GM19455 (cell line): ENCODE measurements around the gene SLC38A10.

Source experiments
- ATAC-seq: cut with Tn5 transposase; IDR thresholded peaks from one replicate; pipeline ENCODE4 v1.9.1; 2021; ENCODE audit not compliant: unreplicated experiment

SLC38A10 gene

DNA sequence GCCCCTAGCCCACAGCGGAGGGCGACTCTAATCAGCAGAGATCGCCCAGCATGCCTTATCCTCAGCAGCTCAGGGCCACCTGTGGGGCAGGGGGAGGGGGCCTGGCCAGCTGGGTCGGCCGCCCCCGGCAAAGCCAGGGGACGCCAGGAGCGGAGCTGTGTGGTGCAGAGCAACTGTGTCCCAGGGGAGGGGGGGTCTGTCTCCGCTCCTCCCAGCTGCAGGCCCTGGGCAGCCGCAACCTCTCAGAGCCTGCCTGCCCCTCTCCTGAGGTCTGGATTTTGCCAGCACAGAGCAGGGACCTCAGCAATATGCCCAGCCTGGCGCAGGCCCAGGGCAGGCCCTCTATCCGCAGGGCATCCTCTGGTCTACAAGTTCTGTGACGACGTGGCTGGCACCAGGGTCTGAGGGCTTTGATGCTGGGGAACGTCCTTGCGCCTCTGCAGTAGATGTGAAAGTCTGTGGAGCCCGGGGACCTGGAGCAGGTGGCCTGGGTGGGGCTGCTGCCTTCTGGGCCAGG, 36.5 kb upstream of the SLC38A10 start:
- ATAC-seq, result no peak

DNA sequence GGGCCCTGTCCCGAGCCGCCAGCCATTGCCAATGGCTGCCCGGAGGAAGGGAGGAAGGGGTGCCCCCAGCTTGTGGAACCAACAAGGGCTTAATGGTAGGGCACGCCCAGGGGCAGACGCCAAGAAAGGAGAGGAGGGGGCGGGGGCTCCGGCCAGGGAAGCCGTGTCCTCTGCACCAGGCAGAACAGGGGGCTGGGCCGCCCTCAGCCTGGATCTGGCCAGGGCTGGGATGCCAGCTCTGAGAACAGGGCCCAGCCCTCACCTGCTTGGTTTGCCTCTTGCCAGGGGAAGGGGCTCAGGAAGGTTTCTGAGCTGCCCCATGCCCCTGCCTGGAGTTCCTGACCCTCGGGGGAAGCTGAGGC, 35.8 kb upstream of the SLC38A10 start:
- ATAC-seq, result no peak

DNA sequence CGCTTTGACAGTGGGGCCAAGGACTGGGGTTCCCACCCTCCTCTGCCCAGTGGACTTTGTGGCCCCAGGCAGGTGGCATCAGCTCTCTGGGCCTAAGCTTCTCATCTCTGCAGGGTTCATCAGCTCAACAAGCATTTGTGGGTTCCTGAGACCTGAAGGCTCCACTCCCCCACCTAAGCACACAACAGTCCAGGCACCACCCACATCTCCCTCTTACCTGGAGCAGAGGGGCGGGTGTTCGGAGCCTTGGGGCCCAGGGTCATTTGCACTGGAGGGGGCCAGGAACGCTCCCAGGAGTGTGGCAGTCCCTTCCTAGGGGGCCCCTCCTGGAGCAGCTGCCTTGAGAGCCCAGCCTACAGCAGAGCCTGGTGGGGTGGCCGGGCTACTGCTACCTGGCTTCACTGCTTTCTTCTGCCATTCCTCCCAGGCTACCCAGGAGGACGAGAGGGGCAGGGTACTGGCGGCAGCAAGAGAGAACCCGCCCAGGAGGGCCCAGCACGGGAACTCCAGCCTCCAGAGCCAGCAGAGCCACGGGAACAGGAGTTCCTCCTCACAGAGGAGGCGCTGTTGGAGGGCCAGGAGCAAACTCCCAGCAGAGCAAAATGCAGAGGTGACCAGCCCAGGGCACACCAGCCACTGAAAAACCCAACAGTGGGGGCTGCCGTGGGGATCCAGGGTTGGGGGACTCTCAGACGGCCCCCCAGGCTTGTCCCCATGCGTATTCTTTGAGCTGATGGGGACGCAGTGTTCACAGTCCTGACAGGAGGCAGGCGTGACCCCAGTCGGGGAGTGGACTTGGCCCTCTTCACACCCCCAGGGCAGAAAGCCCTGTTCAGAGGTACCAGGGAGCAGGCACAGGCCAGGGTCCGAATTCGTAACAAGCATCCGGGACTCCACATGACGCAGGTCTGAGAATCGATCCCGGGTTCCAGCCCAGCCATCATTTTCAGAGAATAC, 35.1 kb upstream of the SLC38A10 start:
- no peak for ATAC-seq

DNA sequence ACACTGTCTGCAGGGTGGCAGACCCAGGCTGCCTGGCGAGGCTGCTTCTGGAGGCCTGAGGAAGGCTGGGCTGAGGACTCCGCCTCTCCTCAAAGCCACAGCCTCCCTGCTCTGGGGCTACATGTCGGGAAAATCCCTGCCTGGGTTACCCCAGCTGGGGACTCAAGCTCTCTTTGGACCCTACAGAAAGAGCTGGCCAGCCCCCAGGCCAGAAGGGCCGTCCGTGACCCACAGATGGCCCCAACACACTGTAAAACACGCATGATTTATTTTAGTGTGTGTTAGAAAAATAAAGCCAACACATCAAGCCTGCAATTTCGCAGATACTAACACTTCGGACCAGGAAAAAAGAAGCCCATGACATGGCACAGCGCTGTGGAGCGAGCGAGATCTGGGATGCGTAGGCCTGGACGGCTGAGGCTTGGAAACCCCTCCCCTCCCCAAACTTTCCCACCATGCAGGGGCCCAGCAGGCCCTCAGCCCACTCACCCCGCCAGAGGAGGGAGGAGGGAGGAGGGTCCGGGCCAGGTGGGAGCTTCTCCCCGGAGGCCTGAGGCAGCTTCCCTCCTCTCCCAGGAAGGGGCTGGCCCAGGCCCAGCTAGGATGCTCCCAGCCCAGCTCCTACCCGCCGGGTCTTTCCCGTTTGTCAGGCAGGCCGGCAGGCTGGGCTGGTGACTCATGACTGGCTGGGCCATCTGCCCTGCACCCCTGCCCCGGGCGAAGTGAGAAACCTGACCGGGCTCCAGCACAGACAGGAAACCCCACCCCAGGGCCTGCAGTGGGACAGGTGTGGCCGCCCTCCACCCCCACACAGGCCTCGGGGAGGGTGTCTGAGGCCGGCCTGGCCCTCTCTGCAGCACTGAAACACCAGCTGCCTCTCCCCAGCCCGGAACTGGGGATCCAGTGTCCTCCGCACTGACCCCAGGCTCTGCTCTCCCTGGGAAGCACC, 34.1 kb upstream of the SLC38A10 start:
- no peak for ATAC-seq

DNA sequence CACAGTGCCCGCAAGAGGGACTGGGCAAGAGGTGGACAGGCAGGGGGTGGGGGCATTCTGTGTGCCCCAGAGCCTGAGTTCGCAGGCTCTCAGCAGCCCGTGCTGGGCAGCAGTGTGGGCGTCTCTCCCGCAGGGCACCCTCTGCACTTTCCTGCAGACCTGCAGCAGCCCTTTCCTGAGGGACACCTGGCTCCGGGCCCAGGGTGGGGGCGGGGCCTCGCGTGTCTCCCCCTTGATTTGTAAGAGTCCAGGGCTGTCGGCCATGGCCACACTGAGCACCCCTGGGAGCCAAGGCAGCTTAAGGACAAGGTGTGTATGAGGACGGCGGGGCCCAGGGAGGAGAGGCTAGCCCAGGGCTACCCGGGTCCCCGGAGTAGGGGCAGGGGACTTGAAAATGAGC, 33.4 kb upstream of the SLC38A10 start:
- ATAC-seq, result no peak

DNA sequence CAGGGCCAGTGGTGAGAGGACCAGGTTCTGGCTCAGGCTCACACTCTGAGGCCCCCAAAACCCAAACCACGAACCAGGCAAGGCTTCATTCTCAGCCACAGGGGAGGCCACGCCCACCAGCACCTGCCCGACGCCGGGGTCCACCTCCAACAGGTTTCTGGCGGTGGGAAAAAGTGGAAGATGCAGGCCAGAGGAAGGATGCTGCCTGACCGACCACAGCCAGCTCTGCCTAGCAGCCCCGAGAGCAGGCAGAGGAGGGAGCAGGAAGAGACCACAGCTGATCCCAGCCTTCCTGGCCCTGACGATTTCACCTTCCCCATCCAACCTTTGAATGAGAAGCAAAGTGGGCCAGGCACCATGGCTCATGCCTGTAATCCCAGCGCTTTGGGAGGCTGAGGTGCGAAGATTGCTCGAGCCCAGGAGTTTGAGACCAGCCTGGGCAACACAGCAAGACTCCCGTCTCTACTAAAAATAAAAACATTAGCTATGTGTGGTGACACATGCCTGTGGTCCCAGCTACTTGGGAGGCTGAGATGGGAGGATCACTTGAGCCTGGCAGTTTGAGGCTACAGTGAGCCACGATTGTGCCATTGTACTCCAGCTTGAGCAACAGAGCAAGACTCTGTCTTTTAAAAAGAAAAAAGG, 30.7 kb upstream of the SLC38A10 start:
- ATAC-seq, result no peak

DNA sequence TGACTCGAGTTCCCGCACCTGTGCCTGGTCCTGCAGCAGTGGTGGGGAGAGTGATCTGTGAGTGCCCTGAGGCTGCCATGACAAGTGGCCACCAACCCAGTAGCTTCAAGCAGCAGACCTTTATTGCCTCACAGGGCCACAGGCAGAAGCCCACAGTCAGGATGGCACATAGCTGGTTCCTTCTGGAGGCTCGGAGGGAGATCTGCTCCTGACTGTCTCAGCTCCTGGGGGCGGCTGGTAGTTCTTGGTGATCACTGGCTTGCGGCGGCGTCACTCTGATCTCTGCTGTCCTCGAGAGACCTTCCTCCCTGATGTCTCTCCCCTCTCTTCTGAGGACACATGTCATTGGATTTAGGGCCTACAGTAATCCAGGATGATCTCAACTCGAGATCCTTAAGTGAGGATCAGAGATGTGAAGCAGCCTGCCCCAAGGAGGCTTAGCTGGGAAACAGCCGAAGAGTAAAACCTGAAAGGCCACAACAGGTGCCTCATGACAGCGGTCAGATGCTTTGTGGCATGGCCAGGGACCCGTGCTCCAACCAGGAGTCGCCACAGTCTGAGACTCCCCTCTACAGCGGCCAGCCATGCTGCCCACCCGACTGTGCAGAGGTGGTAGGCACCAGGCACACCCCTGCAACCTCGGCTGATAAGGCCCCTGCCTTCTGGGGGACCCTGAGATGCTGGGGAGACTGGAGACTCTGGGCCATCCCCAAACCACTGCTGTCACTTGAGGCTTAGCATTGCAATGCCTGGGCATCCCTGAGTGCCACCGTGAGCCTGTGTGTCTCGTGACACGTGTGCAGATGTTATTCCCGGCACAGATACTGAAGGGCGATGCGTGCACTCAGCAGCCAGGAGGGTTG, 30.0 kb upstream of the SLC38A10 start:
- no peak for ATAC-seq

DNA sequence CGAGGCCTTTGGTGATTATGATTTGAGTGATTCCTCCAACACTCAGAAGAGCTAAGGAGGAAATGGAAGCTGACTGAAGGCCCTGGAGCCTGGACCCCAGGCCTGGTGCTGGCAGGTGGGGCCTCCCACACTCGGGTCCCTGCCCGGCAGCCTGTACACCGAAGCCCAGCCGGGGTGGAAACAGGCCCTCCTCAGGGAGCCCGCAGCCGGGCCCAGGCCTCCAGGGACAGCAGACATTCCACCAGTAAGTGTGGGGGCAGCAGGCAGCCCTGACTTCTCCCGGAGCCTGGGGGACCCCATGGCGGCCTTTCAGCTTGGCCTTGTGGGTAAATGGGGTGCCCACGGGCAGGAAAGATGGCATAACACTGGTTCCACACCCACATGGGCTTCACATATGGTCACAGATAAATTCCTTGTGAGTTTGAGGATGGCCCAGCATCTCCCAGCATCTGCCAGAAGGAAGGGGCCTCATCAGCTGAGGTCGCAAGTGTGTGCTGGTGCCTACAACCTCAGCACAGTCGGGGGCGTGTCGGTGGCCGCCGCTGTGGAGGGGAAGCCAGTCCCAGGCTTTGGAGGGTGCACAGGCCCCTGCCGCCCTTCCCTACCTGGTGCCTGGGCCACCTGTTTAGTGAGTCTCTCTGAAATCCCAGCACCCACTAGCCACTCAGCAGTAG, 29.2 kb upstream of the SLC38A10 start:
- no peak for ATAC-seq

DNA sequence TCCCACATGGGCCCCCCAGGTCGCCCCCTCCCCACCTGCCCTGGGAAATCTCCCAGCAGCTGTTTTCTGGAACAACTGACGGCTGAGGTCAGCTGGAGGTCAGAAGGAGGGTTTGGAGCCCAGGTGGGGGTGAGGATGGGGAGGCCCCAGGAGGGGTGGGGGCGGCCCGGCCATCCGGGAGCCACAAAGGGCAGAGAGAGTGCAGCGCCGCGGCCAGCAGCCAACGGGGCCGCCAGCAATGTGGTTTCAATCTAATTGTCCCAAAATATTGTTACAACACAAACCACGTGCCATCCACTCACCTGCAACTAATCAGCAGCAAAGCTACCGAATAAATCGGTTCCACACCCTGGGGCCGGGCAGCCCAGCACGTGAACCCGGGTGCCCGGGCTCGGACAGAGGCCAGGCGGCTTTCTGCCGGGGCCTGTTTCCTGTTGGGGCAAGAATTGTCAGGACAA, 28.3 kb upstream of the SLC38A10 start:
- no peak for ATAC-seq

DNA sequence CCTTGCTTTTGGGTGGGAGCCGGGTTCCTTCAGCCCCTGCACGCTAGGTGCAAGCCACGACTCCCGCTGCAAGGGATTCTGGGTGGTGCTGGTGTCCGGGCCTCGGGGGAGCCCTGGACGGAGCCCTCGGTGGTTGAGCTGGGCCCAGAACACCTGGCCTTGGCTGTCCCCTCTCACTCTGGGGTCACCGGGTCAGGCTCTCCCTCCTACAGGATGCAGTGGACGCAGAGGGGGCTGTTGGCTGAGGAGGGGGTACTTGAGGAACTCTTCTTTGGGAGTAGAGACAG, 27.9 kb upstream of the SLC38A10 start:
- ATAC-seq, result no peak

DNA sequence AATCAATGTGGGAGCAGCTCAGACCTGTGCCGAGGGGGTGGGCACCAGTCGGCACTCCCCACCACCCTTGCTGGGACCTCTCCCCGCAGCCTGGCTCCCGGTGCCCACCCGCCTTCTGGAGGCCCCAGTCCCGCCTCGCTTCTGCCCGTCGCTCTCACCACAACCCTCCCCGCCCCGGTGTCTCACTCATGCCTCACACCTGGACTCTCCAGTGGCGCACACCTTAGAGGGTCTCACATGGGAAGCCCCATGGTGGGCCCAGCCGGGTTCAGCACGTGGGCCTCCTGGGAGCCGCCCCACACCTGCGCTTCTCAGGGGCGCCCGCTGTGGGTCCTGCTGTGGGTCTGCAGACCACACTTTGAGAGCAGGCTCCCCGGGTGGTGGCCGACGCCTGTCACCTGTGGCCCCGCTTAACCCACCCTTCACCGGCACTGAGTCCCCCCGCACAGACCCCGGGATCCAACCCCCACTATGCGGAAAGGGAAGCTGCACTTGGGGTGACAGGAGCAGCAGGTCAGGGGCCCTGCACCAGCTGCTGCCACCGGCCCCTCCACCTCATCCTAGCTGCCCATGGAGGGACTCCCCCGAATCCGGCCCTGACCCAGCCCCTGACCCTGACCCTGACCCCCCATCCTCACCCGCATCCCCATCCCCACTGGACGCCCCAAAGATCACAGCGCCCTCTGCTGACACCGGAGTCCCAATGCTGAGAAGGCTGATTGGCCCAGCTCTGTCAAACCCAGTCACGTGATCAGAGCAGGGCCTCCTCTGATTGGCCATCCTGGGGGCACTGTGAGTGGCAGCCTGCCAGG, 27.4 kb upstream of the SLC38A10 start:
- no peak for ATAC-seq

DNA sequence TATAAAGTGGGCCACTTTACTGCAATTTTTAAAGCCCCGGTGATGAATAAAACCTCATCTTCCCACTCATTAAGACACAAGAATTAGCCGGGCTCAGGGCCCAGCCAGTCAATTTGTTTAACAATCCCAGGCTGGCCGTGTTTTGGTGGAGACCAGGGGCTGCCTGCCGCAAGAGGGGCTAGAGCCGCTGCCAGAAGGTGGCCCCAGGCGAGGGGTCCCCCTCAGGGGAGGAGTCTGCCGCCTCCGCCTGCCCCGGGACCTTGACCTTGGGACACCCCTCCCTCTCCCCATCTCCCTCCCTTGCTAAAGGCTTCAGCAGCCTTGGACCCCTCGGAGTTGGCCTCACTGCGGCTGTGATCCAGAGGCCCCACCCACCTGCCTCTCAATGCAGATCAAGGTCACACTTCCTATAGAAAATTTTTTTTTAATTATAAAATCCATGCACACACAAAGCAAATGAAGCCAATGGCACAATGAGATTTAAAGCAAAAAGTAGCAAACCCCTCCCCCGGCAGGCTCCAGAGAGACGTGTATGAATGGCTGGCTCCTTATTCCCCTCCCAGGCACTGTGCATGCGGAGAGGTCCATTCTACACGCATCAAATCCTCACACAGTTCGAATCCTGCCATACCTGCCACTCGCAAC, 23.0 kb upstream of the SLC38A10 start:
- no peak for ATAC-seq

DNA sequence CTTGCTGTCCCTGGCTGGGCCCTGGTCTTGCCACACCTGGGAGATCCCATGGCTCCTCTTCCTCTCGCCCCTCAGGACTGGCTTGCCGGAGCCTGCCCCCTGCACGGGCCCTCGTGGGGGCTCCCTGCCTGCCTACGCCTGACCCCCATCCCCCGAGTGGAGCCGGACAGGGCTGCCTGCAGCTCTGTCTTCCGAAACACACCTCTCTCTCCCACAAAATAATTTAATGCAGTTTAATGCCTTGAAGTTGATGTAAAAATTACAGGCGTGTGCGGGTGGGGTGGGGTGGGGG, 22.4 kb upstream of the SLC38A10 start:
- ATAC-seq, result no peak

DNA sequence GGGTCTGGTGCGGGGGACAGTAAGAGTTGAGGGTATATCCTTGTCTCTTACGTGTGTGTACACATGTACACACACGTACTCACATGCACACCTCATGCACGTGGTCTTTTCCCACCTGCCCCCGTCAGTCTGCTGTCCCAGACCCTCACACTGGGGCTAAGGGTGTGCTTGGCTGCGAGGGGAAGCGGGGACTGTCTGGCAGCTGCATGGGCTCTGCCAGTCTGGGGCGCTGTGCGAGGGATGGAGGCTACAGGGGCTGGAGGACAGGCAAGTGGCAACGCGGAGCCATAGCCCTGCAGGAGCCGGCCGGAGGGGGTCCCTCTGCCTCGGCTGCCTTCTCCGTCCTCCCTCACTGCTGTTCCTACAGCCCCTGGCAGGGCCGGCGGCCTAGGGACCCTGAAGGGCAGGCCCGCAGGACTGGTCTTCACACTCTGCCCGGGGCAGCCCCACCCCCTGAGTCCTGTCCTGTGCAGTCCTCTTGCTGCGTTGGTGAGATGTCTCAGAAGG, 20.8 kb upstream of the SLC38A10 start:
- no peak for ATAC-seq

DNA sequence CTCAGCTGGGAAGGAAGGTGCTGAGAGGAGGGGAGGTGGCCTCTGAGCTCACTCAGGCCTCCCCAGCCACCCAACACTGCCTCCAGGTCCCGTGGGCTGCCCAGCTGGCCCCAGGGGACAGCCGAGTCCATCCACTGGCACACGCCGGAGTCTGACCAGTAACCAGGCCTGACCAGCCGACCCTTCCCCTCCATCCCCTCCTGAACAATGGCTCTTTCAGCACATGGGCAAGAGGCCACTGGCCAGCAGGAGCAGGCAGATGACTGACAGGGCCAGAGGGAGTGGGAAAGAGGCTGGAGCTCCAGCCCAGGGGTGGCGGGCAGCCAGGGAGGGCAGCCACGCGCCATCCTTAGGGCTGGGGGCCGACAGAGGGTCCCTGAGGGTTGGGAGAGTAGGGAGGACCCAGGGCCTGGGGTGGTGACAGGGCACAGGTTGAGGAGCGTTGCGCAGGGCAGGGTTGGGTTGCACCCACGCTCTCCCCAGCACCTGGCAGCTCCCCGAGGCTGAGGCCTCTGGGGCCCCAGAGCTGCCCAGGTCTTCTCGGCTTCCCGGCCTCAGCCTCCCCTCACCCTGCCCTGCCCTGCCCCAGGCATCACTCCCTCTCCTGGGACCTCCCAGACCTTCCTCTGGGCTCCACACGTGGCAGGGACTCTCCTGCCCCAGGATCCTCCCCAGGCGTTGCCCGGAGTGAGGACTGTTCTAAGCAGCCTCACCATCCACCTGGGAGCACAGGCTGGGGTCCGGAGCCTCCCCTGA, 20.2 kb upstream of the SLC38A10 start:
- no peak for ATAC-seq

DNA sequence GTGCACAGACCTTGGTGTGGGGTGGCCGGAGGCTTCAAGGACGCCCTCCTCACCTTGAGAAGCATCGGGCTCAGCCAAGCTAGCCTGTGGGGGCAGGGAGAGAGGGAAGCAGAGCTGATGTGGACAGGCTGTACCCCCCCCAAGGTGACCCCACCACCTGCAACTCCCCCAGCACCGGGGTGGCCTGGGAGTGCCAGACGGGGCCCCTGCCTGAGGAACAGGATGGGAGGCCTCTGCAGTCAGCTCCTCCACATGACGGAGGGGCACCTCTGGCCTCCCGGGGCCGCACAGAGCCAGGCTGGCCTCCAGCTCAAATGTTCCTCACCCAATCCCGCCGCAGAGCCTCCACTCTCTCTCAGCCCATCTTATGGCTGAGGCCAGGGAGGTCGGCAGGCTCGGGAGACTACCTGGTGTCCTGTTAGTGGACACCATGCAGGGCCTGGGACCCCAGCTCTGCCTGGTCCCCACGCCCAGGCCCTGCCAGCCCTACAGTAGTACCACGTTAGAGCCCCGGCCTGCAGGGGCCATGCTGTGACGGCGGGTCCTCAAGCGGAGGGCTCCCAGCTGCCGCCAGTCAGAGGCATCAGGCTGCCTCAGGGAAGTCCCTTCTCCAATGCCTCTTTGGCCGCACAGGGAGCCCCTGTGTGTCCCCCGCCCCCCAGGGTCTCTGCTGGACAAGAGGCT, 19.4 kb upstream of the SLC38A10 start:
- ATAC-seq, result no peak

DNA sequence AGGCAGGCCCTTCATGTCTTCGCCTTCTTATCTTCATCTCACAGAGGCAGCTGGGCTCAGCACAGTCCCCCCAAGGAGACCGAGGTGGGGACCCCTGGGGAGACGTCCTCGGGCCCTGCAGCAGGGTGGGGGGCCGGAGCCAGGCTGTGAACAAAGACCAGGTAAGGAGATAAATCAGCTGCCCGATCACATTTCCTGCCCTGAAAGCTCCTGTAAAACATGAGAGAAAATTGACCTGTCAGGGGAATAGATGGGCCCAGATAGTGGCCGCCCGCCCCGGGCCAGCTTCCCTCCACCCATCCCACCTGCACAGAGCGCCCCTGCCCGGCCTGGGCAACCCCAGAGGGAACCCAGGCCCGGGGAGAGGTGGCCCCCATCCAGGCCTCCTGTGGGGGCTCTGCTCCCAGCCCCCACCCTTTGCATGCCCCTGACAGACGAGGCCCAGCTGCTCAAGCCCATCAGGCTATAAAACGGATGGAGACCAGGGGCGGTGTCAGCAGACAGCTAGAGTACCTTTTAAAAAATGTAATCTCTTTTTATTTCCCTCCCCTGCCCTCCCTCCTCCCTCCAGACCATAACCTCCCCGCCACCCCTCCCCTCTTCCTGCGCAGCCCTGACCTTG, 18.8 kb upstream of the SLC38A10 start:
- ATAC-seq, result no peak
